Measurements from ENCODE around the gene LAMB4. TPM values are rescaled to one million over a fixed set of nuclear protein-coding genes. Genes with fewer than 3 reads are reported as not detected.

Gene LAMB4
- total RNA-seq, 1 donor from 2014 or later, result 0.10 TPM

GRCh38 chr7:108112683-108113082 lies 17.5 kb downstream of the LAMB4 start:
- DNase-seq (ENCODE audit: low spot score), result no peak

- DNase-seq (ENCODE audit: low spot score), result no peak
These were observed 20.8 kb downstream of the LAMB4 start for GRCh38 chr7:108109221-108109908.

- no peak for DNase-seq (ENCODE audit: low spot score)
These were observed 22.0 kb downstream of the LAMB4 start for GRCh38 chr7:108108131-108108530.

- no peak for DNase-seq (ENCODE audit: low spot score)
These were observed 25.8 kb downstream of the LAMB4 start for GRCh38 chr7:108104324-108104723.

GRCh38 chr7:108103558-108104298 lies 26.4 kb downstream of the LAMB4 start:
- no peak for DNase-seq (ENCODE audit: low spot score)

GRCh38 chr7:108102671-108103312 lies 27.4 kb downstream of the LAMB4 start:
- no peak for DNase-seq (ENCODE audit: low spot score)

GRCh38 chr7:108101759-108102158 lies 28.4 kb downstream of the LAMB4 start:
- no peak for DNase-seq (ENCODE audit: low spot score)

GRCh38 chr7:108099713-108100112 lies 30.4 kb downstream of the LAMB4 start:
- DNase-seq (ENCODE audit: low spot score), result no peak

- DNase-seq (ENCODE audit: low spot score), result no peak
These were observed 32.5 kb downstream of the LAMB4 start for GRCh38 chr7:108097703-108098102.

GRCh38 chr7:108096996-108097395 lies 33.2 kb downstream of the LAMB4 start:
- DNase-seq (ENCODE audit: low spot score), result no peak

- no peak for DNase-seq (ENCODE audit: low spot score)
These were observed 35.0 kb downstream of the LAMB4 start for GRCh38 chr7:108094933-108095710.

- no peak for DNase-seq (ENCODE audit: low spot score)
These were observed 35.8 kb downstream of the LAMB4 start for GRCh38 chr7:108094346-108094745.

- no peak for DNase-seq (ENCODE audit: low spot score)
These were observed 36.3 kb downstream of the LAMB4 start for GRCh38 chr7:108093851-108094331.

GRCh38 chr7:108093341-108093740 lies 36.8 kb downstream of the LAMB4 start:
- DNase-seq (ENCODE audit: low spot score), result no peak

GRCh38 chr7:108091461-108091831 lies 38.7 kb downstream of the LAMB4 start:
- DNase-seq (ENCODE audit: low spot score), result no peak

- DNase-seq (ENCODE audit: low spot score), result no peak
These were observed 39.2 kb downstream of the LAMB4 start for GRCh38 chr7:108090791-108091460.

GRCh38 chr7:108089381-108089780 lies 40.8 kb downstream of the LAMB4 start:
- no peak for DNase-seq (ENCODE audit: low spot score)

GRCh38 chr7:108088729-108089128 lies 41.4 kb downstream of the LAMB4 start:
- DNase-seq (ENCODE audit: low spot score), result no peak

GRCh38 chr7:108087778-108088177 lies 42.4 kb downstream of the LAMB4 start:
- no peak for DNase-seq (ENCODE audit: low spot score)

GRCh38 chr7:108086962-108087361 lies 43.2 kb downstream of the LAMB4 start:
- no peak for DNase-seq (ENCODE audit: low spot score)

GRCh38 chr7:108086546-108086945 lies 43.6 kb downstream of the LAMB4 start:
- no peak for DNase-seq (ENCODE audit: low spot score)

Data from mesenteric fat pad (tissue), 1 donor.